HFFc6 (cell line): ENCODE results near the gene CMTM1. TPM values are rescaled to one million over a fixed set of nuclear protein-coding genes. Genes with fewer than 3 reads are reported as not detected.

Experiments used
- DNase-seq: peaks from one replicate; pipeline ENCODE4 v3.0.0-alpha.2; 2018
- H3K27ac Mint-ChIP-seq: 2 replicates; pipeline ENCODE4 v1.8.0; 2020; ENCODE audit warnings: mild to moderate bottlenecking, mixed read lengths
- H3K27me3 Mint-ChIP-seq: 2 replicates; pipeline ENCODE4 v1.8.0; 2021; ENCODE audit warnings: mild to moderate bottlenecking, moderate library complexity, mixed read lengths; ENCODE audit not compliant: insufficient read depth
- H3K36me3 Mint-ChIP-seq: 2 replicates; pipeline ENCODE4 v1.8.0; 2021; ENCODE audit warnings: low read depth, mixed read lengths
- H3K4me1 Mint-ChIP-seq: 2 replicates; pipeline ENCODE4 v1.8.0; 2020; ENCODE audit warnings: low read depth, mixed read lengths
- H3K4me3 Mint-ChIP-seq: 2 replicates; pipeline ENCODE4 v1.8.0; 2020; ENCODE audit warnings: mild to moderate bottlenecking, moderate library complexity, mixed read lengths
- H3K9me3 Mint-ChIP-seq: 2 replicates; pipeline ENCODE4 v1.8.0; 2020; ENCODE audit warnings: mild to moderate bottlenecking, mixed read lengths
- total RNA-seq, 6 experiments: library from RNA; stranded (reverse); fragmentation: NEBNext Ultra II Directional; extraction: Animal tissue kit (Norgen Biotek cat#: 25700); gene quantifications; 2 replicates in 1 of 6; 3 replicates in 5 of 6; pipeline ENCODE4 v1.2.3, GENCODE V29; 2021
- TF ChIP-seq, protein P1 (sequence below): fragments of 200-600 bp; sonication (generic); IDR thresholded peaks from 2 replicates; pipeline ENCODE4 v1.5.0; 2021; ENCODE audit warnings: antibody characterized with exemption, mild to moderate bottlenecking

The CMTM1 gene
- total RNA-seq, 6 experiments from 2014 or later, result 4.2 to 5.5 (median 4.9) TPM

DNA sequence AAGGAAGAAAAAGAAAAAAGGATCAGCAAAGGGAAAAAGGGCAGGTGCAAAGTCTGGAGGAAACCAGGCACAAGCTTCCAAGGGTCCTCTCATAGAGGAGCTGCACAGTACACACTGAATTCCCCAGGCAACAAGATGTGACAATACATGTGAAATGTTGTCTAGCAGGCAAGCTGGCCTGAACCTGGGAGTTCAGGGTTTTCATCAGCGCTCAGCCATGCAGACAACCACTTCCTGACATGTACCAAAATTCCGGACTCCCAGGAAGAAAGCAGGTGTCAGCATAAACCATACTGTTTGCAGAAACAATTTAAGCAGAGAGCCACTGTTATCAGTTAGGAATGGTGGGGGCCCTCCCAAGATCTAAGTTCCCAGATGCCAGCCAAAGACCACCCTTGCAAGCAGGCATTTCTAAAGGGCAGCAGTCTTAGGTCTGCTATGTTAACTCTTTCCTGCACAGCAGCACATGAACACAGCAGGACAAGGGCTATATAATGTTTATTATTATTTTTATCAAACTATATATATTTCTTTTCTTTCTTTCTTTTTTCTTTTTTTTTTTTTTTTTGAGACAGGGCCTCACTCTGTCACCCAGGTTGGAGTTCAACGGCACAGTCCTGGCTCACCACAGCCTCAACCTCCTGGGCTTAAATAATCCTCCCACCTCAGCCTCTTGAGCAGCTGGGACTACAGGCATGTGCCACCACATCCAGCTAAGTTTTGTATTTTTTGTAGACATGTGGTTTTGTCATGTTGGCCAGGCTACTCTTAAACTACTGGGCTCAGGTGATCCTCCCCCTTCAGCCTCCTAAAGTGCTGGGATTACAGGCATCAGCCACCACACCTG lies 26.4 kb upstream of the CMTM1 start:
- Mint-ChIP-seq H3K27ac (no peak overlapping the region), H3K27me3 (no peaks in the 10 kb centered on the region; the same call in 1 of the 2 replicates), H3K4me1 (no peaks in the 10 kb centered on the region), H3K4me3 (no peak overlapping the region), H3K36me3 (peaks cover 11% of the 10 kb centered on the region), H3K9me3 (no peaks in the 10 kb centered on the region)
- TF ChIP-seq, protein P1, sequence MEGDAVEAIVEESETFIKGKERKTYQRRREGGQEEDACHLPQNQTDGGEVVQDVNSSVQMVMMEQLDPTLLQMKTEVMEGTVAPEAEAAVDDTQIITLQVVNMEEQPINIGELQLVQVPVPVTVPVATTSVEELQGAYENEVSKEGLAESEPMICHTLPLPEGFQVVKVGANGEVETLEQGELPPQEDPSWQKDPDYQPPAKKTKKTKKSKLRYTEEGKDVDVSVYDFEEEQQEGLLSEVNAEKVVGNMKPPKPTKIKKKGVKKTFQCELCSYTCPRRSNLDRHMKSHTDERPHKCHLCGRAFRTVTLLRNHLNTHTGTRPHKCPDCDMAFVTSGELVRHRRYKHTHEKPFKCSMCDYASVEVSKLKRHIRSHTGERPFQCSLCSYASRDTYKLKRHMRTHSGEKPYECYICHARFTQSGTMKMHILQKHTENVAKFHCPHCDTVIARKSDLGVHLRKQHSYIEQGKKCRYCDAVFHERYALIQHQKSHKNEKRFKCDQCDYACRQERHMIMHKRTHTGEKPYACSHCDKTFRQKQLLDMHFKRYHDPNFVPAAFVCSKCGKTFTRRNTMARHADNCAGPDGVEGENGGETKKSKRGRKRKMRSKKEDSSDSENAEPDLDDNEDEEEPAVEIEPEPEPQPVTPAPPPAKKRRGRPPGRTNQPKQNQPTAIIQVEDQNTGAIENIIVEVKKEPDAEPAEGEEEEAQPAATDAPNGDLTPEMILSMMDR, result no peak
- DNase-seq, result no peak

DNA sequence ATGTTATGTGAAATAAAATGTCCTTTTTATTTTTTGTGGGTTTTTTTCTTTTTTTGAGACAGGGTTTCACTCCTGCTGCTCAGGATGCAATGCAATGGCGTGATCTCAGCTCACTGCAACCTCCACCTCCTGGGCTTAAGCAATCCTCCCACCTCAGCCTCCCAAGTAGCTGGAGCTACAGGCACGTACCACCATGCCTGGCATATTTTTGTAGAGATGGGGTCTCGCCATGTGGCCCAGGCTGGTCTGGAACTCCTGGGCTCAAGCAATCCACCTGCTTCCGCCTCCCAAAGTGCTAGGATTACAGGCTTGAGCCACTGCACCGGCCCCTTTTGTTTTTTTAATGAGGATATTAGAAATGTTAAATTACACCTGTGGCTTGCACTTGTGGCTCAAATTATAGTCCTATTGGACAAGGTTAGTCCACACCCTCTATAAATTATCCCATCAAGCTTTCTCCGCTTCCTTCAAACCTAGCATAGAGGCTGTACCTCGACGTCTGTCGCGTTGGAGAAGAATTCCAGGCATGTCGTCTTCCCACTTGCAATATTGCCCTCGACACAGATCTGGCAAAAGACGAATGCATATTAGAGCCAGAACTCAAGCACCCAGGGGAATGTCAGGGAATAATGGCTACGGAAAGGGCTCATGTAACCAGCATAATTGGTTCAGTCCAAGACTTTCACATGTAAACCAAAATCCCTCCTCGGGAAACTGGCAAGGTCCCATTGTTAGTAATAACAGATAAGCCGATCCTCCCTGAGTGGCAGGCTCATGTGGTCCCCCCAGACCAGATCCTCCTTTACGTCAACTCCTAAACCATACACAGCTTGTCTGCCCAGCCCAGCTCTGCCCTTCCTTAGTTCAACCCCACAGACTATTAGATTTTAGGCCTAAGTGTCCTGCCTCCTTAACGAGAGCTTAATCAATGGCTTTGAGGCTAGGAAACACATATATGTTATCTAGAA lies 24.6 kb upstream of the CMTM1 start:
- Mint-ChIP-seq H3K4me3 (no peak overlapping the region), H3K9me3 (no peaks in the 10 kb centered on the region), H3K27me3 (no peaks in the 10 kb centered on the region; the same call in 1 of the 2 replicates), H3K27ac (no peak overlapping the region), H3K36me3 (peaks cover 11% of the 10 kb centered on the region), H3K4me1 (no peaks in the 10 kb centered on the region)
- TF ChIP-seq, protein P1, result no peak
- no peak for DNase-seq

- Mint-ChIP-seq H3K4me1 (no peaks in the 10 kb centered on the region), H3K9me3 (no peaks in the 10 kb centered on the region), H3K27me3 (no peaks in the 10 kb centered on the region), H3K27ac (no peak overlapping the region), H3K36me3 (peaks cover 11% of the 10 kb centered on the region), H3K4me3 (no peak overlapping the region)
- DNase-seq, result no peak
- TF ChIP-seq, protein P1, result no peak
Observed at GRCh38 chr16:66542396-66542795, 23.8 kb upstream of the CMTM1 start.

DNA sequence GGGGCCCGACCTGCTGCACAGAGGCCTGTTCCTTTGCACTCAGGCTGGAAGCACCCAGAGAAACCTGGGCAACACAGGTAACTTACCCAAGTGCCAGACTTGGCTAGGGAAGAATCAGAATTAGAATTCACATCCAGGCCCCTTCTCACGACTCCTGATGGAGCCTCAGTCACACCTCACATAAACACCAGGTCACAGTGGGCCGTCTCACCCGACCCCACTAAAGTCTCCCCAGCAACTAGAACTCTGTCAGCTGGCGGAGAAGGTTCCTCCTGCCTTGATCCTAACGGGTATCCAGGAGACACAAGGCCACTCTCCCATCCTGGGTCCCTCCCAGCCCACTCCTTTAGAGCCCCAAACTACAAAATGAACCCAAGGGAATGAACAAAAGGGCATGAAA lies 22.7 kb upstream of the CMTM1 start:
- TF ChIP-seq, protein P1, result no peak
- H3K9me3 Mint-ChIP-seq, result no peaks in the 10 kb centered on the region
- H3K4me1 Mint-ChIP-seq, result peaks cover 5% of the 10 kb centered on the region
- H3K36me3 Mint-ChIP-seq, result peaks cover 17% of the 10 kb centered on the region
- H3K4me3 Mint-ChIP-seq, result no peak overlapping the region
- H3K27me3 Mint-ChIP-seq, result no peaks in the 10 kb centered on the region
- no peak overlapping the region for H3K27ac Mint-ChIP-seq
- no peak for DNase-seq

DNA sequence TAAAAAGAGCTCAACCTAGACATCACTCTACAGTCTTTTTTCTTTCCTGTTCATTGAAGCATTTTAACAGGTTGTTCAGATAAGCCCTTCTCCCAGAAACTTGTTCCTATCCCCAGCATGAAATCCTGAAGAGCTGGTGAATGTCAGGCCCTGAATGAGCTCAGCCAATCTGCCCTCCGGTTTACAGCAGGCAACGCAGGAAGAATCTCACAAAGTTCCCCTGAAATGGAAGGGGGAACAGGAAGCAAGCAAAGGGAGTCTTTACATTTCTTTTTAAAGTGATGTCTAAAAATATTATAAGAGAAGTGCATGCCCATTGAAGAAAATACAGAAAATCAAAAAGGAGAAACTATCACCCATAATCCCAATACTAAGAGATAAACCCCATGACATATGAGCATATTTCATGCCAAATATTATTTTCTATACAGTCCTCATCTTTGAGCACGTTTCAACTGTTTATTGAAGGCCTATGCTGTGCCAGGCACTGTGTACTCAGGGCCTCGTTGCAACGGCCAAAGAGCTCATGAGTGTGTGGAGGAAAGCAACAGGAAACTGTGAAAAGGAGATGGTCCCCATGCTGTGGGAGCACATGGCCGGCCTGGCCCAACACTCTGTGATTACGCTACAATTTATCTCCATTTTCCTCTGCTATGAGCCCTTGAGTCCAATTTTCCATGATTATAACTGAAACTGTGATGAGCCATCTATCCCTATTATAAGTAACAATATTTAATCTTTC lies 22.1 kb upstream of the CMTM1 start:
- Mint-ChIP-seq H3K27me3 (no peaks in the 10 kb centered on the region), H3K4me3 (no peak overlapping the region), H3K36me3 (peaks cover 13% of the 10 kb centered on the region), H3K27ac (no peak overlapping the region), H3K9me3 (no peaks in the 10 kb centered on the region), H3K4me1 (peaks cover 11% of the 10 kb centered on the region)
- TF ChIP-seq, protein P1, result no peak
- DNase-seq, result no peak
